Body of pancreas (tissue), 4 donors: Measurements from ENCODE around the gene ATP10A.

Experiments
- CTCF ChIP-seq, 7 experiments: fragments of 450-650 bp in 4 of 7; fragments of 200-600 bp in 3 of 7; sonication (generic) in 3 of 7; IDR thresholded peaks; one replicate each; pipeline ENCODE4 v1.5.1; 2016 to 2019; ENCODE audit warnings: antibody characterized with exemption in 7 of 7
- POLR2A ChIP-seq, 3 donors: fragments of 450-650 bp; IDR thresholded peaks; one replicate each; pipeline ENCODE4 v1.6.1; 2016; ENCODE audit warnings: antibody characterized with exemption in 3 of 3, mild to moderate bottlenecking in 2 of 3

GRCh38 chr15:25882466-25882865, 19.3 kb upstream of the ATP10A start:
- TF ChIP-seq CTCF (IDR thresholded peaks at IDR 0.05) (no peak), POLR2A (IDR thresholded peaks at IDR 0.05) (no peak)
